HG02623 (cell line): Measurements from ENCODE around the gene TBC1D1.
"Not testable (repeated sequence)": the region's sequence is repeated elsewhere in the genome, so short reads cannot be mapped to it uniquely, and the experiment has no call there.

ENCODE experiments used
- ATAC-seq: cut with Tn5 transposase; IDR thresholded peaks from one replicate; pipeline ENCODE4 v1.9.1; 2021; ENCODE audit warnings: moderate library complexity; ENCODE audit not compliant: unreplicated experiment

Gene TBC1D1

DNA sequence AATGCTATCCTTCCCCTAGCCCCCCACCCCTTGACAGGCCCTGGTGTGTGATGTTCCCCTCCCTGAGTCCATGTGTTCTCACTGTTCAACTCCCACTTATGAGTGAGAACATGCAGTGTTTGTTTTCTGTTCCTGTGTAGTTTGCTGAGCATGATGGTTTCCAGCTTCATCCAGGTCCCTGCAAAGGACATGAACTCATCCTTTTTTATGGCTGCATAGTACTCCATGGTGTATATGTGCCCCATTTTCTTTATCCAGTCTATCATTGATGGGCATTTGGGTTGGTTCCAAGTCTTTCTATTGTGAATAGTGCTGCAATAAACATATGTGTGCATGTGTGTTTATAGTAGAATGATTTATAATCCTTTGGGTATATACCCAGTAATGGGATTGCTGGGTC, 32.2 kb downstream of the TBC1D1 start:
- not testable (repeated sequence) for ATAC-seq

DNA sequence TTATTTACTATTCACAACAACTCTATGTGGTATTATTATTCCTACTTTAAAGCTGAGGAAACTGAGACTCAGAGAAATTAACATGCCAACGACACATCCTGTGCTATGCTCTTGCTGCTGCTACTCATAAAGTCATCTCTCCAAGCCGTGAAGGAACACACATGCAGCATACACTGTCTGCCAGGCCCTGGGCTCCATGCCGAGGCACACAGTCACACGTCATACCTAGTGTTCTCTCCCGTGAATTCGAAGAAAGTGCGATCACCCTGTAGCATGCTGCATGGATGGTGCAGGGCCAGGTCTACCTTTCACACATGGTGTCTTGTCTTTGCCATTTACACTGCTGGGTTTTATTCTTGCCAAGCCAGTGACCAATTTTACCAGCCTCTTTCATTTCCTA, 34.1 kb downstream of the TBC1D1 start:
- no peak for ATAC-seq

DNA sequence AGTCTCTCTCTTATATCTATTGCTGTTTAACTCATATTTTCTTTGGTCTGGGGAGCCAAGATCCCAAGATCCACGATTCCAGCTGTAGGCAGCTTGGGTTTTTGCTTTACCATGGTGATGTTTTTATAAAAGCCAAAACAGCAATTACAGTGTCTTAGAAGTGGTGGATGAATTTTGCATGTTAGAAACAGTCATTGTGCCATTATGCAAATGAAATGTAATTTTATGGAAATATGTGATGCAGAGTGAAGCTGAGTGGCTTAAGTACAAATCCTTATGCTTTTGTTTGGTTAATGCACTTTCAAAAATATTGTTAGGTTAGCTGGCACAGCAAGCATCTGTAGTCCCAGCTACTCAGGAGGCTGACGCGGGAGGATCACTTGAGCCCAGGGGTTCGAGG, 36.5 kb downstream of the TBC1D1 start:
- no peak for ATAC-seq

DNA sequence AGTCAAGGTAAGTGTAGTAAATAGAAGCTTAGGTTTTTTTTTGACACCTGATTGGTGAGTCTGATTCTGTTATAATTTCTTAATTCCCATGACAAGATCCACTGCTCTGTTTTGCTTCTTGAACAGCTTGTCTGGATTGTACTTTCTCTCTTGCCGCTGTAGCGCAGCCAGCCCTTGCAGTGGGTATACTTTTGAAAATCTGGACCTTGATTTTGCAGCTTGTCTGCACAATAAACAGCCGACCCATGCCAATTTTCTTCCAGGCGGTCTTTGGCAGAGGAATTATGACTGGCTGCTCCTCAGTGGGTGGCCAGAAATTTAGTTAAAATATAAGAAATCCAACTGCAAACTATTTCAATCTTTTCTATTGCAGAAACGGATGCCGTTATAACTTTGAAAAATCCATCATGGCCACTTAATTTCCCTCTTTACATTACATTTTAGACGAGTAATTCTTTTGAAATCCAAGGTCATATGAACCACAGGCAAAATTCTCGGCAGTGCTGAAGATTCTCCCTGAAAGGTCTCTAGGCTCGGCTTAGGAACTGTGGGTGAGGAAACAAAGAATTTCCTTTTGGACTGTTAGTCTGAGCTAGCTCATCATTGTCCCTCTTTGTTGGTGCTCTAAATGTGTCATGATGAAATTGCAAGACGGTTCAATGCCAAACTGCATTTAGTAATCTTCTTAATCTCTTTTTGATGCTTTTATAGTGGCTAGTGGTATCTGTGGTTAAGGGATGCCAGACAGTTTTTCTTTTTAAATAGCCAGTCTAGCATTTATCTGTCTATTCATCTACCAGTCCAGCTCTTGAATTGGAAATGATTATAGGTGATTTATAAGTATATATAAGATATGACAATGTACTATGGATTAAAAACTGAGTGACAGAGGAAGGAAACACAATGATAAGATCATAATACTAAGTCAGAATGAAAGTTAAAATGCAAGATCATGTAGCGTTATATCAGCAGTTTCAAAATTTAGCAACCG, 37.8 kb downstream of the TBC1D1 start:
- ATAC-seq = no peak

DNA sequence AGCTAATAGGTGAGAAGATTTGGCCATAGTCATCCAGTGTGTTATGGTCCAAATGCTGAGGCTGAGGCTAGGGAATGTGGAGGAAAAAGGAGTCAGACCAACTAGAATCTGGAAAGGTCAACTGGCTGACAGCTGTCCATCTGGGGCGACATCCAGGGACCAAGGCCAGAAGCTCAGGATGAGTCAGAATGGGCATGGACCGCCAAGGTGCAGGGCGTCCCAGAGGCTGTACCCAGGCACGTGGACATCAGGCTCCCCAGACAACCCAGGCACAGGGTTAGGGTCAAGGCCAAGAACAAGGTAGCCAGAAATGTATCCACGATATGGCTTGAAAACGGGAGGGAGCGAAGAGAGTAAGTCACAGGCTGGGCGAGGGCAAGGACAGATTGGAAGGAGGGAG, 43.2 kb downstream of the TBC1D1 start:
- ATAC-seq = no peak

DNA sequence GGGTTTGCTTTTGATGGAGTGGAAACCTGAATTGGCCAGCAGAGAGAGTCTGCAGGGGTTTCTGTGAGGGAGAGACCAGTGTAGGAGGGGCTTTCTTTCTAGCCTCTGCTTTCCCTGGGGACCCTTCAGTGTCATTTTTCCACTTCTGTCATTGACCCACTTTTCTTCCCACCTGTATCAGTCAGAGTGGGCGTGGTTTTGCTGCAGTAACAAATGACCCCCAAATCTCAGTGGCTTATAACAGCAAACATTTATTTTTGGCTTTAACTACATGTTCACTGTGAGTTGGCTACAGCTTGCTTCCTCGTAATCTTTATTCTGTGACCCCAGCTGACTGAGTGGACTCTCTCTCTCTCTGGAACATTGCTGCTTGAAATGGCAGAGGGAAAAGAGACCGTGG, 43.7 kb downstream of the TBC1D1 start:
- ATAC-seq = no peak

DNA sequence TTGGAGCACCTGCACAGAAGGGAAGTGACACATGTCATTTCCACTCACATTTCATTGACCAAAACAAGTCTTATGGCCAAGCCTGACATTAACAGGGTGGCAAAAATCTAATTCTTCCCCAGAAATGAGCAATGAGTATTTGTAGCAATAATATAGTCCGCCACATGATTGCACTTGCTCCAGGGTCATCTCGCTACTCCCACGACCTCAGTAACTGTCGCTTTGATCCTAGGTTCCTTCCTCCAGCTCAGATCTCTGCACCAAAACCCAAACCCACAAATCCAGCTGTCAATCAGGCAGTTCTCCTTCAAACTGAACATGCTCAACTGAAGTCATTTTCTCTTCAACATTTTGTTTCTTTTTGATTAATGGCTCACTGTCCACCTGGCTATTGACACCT, 44.1 kb downstream of the TBC1D1 start:
- no peak for ATAC-seq

DNA sequence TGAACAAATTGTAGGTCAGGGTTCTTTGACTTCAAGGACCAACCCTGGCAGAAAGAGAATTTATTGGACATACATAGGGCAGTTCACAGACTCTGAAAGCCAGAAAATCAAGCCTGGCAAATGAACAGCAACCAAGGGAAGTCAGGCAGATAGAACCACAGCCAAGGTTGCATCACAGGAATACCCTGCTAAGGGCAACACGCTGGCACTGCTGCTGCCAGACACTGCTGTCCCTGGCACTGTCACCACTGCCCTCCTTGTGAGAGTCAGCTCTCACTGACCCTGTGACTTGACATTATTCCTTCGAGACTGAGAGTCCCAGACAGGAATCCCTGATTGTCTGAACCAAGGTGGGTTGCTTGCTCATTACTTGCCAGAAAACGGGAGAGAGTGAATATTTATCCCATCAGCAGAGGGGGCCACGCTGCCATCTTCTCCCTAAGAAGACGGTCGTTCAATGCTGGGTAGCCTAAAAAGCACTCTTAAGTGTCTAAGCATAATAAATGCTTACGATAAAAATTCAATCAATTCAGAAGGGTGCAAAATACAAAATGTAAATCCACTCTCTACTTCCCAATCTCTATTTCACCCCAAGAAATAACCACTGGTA, 46.1 kb downstream of the TBC1D1 start:
- ATAC-seq = no peak

DNA sequence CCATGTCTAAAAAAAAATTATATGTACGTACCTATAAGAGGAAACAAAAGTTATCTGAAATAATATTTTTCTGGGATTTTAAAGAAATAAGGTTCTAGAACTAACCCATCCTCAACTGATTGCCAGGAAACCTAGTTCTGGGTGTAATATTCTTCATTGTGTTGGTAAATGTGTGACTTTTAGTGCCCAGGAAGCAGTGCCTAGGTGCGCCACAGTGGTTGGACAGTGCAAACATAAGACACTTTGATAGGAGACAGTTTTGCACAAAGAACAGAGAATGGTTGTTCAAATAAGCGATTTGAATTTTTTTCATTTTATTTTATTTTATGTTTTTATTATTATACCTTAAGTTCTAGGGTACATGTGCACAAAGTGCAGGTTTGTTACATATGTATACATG, 47.3 kb downstream of the TBC1D1 start:
- ATAC-seq = no peak

DNA sequence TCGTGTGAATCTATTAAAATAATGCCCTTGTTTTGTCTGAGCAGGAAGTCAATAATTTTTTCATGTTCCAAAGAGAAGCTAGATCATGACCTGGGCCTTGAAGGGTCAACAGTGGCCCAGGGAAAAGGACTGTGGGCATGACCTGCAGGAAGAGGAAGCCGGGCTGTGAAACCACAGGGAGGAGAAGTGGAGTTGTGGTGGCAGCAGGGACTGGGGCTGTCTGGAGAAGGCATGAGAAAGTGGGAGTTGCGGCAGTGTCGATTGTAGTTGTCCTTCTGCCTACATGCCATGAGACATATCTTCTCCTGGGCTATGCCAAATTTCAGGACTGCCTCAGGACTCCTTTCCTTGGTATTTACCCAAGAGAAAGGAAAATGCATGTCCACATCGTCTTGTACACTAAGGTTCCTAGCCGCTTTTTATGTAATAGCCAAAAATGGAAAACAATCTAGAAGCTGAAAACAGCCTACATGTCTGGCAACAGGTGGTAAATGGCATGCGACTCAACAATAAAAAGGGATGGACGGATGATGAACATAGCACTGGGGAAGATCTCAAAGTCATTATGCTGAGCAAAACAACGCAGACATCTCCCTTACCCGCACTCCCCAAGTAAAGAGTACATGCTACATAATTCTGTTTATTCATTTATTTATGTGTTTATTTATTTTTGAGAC, 55.8 kb downstream of the TBC1D1 start:
- ATAC-seq = no peak

DNA sequence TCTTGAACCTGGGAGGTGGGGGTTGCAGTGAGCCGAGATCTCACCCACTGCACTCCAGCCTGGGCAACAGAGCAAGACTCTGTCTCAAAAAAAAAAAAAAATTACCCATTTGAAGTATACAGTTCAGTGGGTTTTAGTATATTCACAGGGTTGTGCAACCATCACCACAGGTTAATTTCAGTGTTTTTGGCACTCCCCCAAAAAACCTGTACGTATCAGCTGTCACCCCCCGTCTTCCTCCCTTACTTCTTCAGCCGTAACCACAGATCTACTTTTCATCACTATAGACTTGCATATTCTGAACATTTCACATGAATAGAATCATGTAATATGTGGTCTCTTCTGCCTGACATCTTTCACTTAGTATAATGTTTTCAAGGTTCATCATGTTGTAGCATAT, 57.7 kb downstream of the TBC1D1 start:
- no peak for ATAC-seq

DNA sequence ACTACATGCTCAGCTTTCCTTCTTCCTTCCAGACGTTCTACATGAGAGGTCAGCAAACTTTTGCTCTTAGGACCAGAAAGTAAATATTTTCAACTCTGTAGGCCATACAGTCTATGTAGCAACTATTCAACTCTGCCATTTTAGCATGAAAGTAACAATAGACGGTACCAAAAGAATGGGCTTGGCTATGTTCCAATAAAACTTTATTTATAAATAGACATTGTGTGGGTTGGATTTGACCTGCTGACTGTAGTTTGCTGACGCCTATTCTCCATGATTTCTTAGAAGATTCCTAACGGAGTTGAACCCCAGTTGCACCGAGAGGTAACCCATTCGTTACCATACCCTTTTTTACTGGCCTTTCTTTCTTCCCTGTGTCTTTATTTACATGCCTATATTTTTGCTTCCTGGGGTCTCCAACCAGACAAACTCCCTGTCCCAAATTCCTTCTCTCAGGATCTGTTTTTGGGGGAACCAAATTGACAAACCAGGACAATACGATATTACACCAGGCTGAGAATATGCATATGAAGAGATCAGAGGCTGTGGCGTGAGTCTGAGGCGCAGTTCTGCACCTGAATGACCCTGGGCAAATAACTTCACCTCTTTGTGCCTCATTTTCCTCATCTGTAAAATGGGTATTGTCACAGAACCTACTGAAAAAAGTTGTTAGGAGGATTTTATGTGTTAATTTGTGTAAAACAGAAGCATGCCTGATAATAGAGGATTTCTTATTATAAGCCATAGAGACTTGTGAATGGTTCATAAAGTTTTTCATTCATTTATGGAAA, 58.9 kb downstream of the TBC1D1 start:
- ATAC-seq = no peak

DNA sequence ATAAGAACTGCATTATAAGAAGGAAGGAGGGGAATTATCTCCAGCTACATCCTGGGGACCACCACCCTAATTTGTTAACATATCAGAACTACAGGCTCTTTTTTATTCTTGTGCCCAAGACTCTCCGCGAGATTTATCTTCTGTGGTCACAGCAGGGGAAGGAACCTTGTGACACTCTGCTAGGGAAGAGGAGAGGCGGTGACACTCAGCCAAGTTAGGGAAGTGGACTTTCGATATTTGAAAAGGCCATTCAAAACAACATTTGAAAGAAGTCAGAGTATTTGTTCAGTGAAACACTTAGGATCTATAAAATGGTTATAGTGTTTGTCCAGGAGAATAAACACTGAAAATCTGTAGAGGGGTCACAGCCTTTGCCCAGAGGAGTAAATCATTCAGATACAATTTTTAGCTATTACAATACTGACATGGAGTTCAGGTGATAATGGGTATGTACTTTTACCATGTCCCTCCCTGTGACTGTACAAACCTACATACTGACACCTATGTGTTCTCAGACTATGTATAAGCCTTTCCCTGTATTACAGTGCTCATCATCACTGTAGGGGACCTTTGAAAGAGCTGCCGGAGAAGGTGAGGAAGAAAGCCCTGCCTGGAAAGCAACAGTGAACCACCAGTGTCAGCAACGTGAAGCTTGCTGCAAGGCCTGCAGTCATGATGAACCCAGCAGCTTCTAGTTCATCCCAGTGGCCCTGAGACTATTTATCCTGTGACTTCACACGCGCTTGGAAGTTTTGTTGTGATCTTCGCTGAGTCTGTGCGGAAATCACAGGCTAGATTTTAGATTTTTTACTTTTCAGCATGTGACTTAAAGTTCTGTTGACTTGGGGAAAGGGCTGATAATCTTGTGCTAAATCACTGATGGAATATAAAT, 60.8 kb downstream of the TBC1D1 start:
- ATAC-seq = no peak

DNA sequence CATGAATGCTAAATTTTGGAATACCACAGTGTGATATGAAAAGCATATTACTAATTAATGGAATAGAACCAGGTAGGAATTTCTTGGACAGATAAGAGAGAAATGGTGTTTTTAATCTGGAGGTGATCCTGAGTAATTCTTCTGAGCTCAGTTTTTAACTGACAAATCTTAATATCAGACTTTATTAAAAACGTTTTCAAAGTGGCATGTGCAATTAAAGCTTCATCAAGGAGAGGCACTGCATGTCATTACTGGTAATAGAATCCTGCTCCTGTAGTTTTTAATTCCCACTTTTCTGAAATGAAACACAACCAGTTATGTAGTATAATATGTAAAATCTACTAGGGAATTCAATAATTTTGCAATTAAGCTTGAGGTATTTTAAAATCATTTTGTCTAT, 62.3 kb downstream of the TBC1D1 start:
- ATAC-seq = no peak

DNA sequence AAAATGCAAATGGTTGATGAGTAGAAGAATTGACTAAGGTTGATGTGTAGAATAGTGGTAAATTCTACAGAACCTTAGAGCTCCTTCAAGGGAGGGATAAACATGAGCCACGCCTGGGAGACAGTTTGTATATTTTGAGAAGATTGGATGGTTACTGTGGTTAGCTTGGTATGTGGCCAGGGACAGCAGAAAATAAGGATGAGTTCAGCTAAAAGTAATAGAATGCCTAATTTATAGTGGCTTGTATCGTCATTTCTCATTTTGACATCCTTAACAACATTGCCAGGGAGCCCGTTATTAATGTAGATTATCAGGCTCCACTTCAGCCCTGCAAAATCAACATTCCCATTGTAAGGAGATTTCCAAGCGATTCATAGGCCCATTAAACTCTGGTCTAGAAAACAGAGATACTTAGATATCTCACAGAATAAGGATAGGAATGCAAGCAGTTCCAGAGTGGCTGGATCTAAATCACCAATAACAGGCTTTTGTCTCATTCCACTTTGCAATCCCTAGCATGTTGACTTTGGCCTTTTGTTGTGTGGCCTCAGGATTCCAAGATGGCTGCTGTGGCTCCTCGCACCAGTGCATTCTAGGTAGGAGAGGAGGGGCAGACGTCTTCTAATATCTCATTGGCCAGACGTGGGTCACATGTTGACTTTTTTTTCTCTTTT, 62.9 kb downstream of the TBC1D1 start:
- no peak for ATAC-seq

DNA sequence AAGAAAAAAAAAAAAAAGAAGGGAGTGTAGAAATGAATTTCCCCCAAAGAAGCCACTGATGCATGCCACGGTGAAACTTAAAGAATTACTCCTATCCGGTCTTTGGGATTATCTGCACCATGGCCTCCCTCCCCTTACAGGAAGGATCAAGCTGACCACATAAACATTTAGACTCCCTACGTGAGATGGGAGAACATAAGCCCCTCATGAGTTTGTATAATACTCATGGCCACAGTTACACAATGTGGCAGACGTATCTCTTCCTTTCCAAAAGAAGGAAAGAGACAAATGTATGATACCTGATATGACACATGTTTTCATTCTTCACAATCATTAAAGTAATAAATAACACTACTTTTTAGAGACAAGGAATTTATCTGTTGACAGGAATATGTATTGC, 66.1 kb downstream of the TBC1D1 start:
- no peak for ATAC-seq

DNA sequence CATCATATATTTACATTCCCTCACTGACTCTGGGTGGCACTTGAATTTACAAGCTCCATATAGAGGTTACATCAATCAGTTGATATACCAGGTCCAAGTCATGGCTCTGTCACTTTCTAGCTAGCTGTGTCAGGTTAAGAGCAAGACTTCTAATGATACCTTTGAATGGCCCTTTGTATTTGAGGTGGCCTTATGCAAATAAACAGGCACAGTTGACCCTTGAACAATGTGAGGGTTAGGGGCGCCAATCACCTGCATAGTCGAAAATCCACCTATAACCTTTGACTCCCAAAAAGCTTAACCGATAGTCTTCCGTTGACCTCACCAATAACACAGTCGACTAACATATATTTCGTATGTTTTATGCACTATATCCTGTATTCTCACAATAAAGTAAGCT, 68.0 kb downstream of the TBC1D1 start:
- ATAC-seq = no peak

DNA sequence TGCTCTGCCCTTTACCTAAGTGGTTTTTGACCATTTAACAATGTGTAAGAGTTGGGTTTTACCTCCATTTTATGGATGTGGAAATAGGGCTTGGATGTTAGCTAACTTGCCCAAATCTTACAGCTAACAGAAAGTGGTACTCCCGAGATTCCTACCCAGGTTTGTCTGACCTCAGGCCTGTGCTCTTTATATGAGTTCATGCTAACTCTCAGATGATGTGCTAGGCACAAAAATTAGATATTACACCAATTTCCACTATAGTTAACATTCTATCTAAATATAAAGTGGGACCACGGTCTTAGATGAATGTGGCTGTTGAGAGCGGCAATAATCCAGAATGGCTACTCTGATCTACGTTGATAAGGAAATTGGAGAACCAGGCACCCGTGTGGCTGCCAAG, 69.2 kb downstream of the TBC1D1 start, which contains the start of gene PTTG2:
Gene PTTG2 (plus strand): TSS at position 301 of the 400 bp plus-strand sequence. CDS start 37 bp downstream, at position 338.
- ATAC-seq = no peak

DNA sequence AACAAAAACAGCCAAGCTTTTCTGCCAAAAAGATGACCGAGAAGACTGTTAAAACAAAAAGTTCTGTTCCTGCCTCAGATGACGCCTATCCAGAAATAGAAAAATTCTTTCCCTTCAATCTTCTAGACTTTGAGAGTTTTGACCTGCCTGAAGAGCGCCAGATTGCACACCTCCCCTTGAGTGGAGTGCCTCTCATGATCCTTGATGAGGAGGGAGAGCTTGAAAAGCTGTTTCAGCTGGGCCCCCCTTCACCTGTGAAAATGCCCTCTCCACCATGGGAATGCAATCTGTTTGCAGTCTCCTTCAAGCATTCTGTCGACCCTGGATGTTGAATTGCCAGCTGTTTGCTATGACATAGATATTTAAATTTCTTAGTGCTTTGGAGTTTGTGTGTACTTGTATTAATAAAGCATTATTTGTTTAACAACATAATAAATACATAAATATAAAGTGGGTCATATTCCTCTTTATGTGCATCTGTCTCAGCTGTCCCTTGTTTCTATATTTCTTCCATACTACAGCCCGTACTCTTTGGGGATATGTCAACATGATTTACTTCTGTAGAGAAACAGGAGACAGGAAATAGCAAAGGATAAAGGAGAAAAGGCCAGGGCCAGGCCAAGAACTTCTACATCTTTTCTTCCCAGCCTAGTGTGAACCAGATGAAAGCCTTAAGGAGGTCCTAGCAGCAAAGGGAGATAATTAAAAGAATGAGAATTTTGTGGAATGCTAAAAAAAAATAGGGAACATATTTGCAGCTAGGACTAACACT, 70.0 kb downstream of the TBC1D1 start:
- no peak for ATAC-seq
